ENCODE data around the gene BAZ1A.

The BAZ1A gene

GRCh38 chr14:34794217-34794616 lies 80.9 kb downstream of the BAZ1A start:
- DNase-seq (ENCODE audit: extremely low read depth, low read depth), result no peak
- H3K4me3 ChIP-seq (replicated peaks; ENCODE audit: low read depth, low read length), result no peak overlapping the region
- TF ChIP-seq CTCF (IDR thresholded peaks at IDR 0.05; ENCODE audit: low read depth, low read length, missing control alignments), result no peak

GRCh38 chr14:34792598-34792997 lies 82.6 kb downstream of the BAZ1A start:
- no peak overlapping the region for H3K4me3 ChIP-seq (replicated peaks; ENCODE audit: low read depth, low read length)
- no peak for TF ChIP-seq CTCF (IDR thresholded peaks at IDR 0.05; ENCODE audit: low read depth, low read length, missing control alignments)
- DNase-seq (ENCODE audit: extremely low read depth, low read depth), result no peak

- DNase-seq (ENCODE audit: extremely low read depth, low read depth), result no peak
- TF ChIP-seq CTCF (IDR thresholded peaks at IDR 0.05; ENCODE audit: low read depth, low read length, missing control alignments), result no peak
- no peak overlapping the region for H3K4me3 ChIP-seq (replicated peaks; ENCODE audit: low read depth, low read length)
These were observed 89.7 kb downstream of the BAZ1A start for GRCh38 chr14:34785223-34786006.

GRCh38 chr14:34782031-34782430 lies 93.1 kb downstream of the BAZ1A start:
- DNase-seq (ENCODE audit: extremely low read depth, low read depth), result no peak
- no peak overlapping the region for H3K4me3 ChIP-seq (replicated peaks; ENCODE audit: low read depth, low read length)
- no peak for TF ChIP-seq CTCF (IDR thresholded peaks at IDR 0.05; ENCODE audit: low read depth, low read length, missing control alignments)

- H3K4me3 ChIP-seq (replicated peaks; ENCODE audit: low read depth, low read length), result no peak overlapping the region
- peak; percentile 41 for DNase-seq (ENCODE audit: extremely low read depth, low read depth)
- TF ChIP-seq CTCF (IDR thresholded peaks at IDR 0.05; ENCODE audit: low read depth, low read length, missing control alignments), result no peak
These were observed 93.9 kb downstream of the BAZ1A start for GRCh38 chr14:34781242-34781641.

- no peak overlapping the region for H3K4me3 ChIP-seq (replicated peaks; ENCODE audit: low read depth, low read length)
- DNase-seq (ENCODE audit: extremely low read depth, low read depth), result no peak
- TF ChIP-seq CTCF (IDR thresholded peaks at IDR 0.05; ENCODE audit: low read depth, low read length, missing control alignments), result no peak
These were observed 94.5 kb downstream of the BAZ1A start for GRCh38 chr14:34780646-34781045.

- no peak overlapping the region for H3K4me3 ChIP-seq (replicated peaks; ENCODE audit: low read depth, low read length)
- no peak for DNase-seq (ENCODE audit: extremely low read depth, low read depth)
- no peak for TF ChIP-seq CTCF (IDR thresholded peaks at IDR 0.05; ENCODE audit: low read depth, low read length, missing control alignments)
These were observed 96.4 kb downstream of the BAZ1A start for GRCh38 chr14:34778744-34779143.
